HL-60 (cell line): ENCODE results near the gene EPB41L3.

Experiments used
- DNase-seq, 2 experiments: peaks; one replicate each; pipeline ENCODE4 v3.0.0-alpha.2; 2010 to 2020; ENCODE audit warnings: low read depth in 1 of 2, low spot score in 1 of 2
- H3K27ac ChIP-seq: fragments of 250-450 bp; sonication (Bioruptor Pico); replicated peaks from 2 replicates; pipeline ENCODE4 v1.5.1; 2020; ENCODE audit warnings: mild to moderate bottlenecking, moderate library complexity
- H3K27me3 ChIP-seq: fragments of 250-450 bp; sonication (Bioruptor Pico); 2 replicates; pipeline ENCODE4 v1.5.1; 2021; ENCODE audit warnings: mild to moderate bottlenecking, moderate library complexity; ENCODE audit not compliant: insufficient read depth, poor library complexity, severe bottlenecking
- H3K4me3 ChIP-seq: replicated peaks from 2 replicates; pipeline ENCODE4 v1.5.1; 2011; ENCODE audit warnings: mild to moderate bottlenecking, control low read depth, low read length; ENCODE audit not compliant: insufficient read depth
- CTCF ChIP-seq: IDR thresholded peaks from one replicate; pipeline ENCODE4 v1.5.1; 2011; ENCODE audit warnings: low read length, control low read depth, inconsistent platforms; ENCODE audit not compliant: insufficient read depth
- GABPA ChIP-seq: IDR thresholded peaks from 2 replicates; pipeline ENCODE4 v1.6.1; 2012; ENCODE audit warnings: low read depth
- POLR2AphosphoS5 ChIP-seq: IDR thresholded peaks from 2 replicates; pipeline ENCODE4 v1.6.1; 2012; ENCODE audit warnings: low read depth
- REST ChIP-seq: IDR thresholded peaks from 2 replicates; pipeline ENCODE4 v1.6.1; 2012; ENCODE audit warnings: low read depth; ENCODE audit not compliant: insufficient replicate concordance
- SPI1 ChIP-seq: IDR thresholded peaks from 2 replicates; pipeline ENCODE4 v1.6.1; 2012; ENCODE audit warnings: low read depth, mild to moderate bottlenecking, borderline replicate concordance

Gene EPB41L3

DNA sequence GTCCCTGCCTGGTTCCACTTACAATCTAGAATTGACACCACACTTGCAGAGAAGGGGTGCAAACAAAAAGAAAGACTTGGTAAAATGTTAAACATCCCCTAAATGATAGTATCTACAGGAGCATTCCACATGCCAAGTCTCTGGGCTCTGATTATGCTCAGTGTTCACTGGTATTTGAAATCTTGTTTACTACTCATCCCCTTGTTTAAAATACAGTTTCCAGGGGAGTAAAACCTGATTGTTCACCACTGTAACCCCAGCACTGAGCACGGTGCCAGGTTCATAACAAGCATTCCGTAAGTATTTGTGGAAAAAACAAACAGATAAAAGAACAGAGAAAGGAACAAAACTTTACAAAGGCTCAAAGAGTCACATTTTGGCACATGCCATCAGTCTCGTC, 11.7 kb downstream of the EPB41L3 start:
- TF ChIP-seq GABPA: no peak
- no peak for TF ChIP-seq REST
- no peak for TF ChIP-seq CTCF
- TF ChIP-seq SPI1: no peak
- TF ChIP-seq POLR2AphosphoS5: no peak
- DNase-seq: no peak
- peaks cover 2% of the 10 kb centered on the region for H3K27me3 ChIP-seq
- no peak overlapping the region for H3K27ac ChIP-seq
- H3K4me3 ChIP-seq: no peak overlapping the region

- DNase-seq: no peak
- Histone ChIP-seq H3K27ac (no peak overlapping the region), H3K27me3 (peaks cover 2% of the 10 kb centered on the region), H3K4me3 (no peak overlapping the region)
- TF ChIP-seq POLR2AphosphoS5 (0 out of 2 replicates have a peak, but pooled peaks have one; percentile 24), REST (no peak)
Observed at GRCh38 chr18:5530629-5531178, 13.1 kb downstream of the EPB41L3 start.

DNA sequence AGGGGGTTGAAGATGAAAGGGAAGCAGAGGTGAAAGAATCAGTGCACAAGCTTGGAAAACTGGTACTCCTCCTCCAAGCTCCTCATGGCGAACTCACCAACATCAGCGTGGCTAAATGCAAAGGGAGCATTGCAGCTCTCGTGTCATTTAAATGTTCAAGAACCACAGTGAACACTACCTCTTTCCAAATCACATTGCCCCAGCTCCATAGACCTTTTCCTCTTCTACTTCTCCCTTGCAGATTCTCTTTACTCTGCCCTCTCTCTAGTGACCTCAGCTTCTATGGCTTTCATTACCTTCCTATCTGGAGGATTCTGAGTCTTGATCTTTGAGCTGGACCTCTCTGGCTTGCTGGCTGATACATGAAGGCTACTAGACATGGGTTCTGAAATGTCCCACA, 14.3 kb downstream of the EPB41L3 start:
- DNase-seq: peak in 1 of 2 experiments; percentile 59
- TF ChIP-seq REST (no peak), SPI1 (no peak), POLR2AphosphoS5 (no peak), CTCF (no peak), GABPA (no peak)
- no peak overlapping the region for H3K4me3 ChIP-seq

More for the DNA sequence above, 14.3 kb downstream of the EPB41L3 start:
- Histone ChIP-seq H3K27ac (no peak overlapping the region), H3K27me3 (peaks cover under 1% of the 10 kb centered on the region)
